Hepatic stellate cell (primary cell): ENCODE results near the gene CARNS1.
A peak's percentile ranks its signal among the peaks of the same experiment; 100 is the strongest.
"Not testable (repeated sequence)": the region's sequence is repeated elsewhere in the genome, so short reads cannot be mapped to it uniquely, and the experiment has no call there.

ENCODE experiments used
- DNase-seq: peaks from one replicate; pipeline ENCODE4 v3.0.0; 2011; ENCODE audit warnings: low spot score

The CARNS1 gene

DNA sequence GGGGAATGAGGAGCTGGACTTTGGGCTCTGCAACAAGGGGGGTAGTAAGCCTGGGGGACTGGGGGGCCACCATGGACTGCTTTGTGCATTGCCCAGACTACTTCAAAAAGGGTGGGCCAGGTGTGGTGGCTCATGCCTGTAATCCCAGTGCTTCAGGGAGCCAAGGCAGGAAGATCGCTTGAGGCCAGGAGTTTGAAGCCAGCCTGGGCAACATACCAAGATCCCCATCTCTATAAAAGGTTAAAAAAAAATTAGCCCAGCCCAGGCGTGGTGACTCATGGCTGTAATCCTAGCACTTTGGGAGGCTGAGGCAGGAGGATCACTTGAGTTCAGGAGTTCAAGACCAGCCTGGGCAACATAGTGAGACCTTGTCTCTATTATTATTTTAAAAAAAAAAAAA, 50.1 kb downstream of the CARNS1 start:
- DNase-seq, result not testable (repeated sequence)

DNA sequence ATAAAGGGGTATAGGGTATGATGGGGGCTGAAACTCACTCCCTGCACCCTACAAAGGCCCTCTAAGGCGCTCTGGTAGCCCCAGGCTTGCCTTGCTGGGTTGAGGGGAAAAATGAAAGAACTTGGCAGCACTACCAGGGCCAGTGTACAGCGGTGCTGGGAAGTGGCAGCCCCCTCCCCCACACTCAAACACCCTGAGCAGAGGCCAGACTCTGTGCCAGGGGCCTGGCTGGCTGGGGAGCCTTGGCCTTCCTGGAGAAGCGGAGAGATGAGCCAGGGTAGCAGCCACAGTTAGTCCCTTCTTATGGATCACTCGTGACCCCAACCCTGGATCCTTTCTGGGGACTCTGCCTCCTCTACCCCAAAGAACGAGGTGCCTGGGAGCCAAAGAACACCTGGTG, 50.9 kb downstream of the CARNS1 start:
- no peak for DNase-seq

DNA sequence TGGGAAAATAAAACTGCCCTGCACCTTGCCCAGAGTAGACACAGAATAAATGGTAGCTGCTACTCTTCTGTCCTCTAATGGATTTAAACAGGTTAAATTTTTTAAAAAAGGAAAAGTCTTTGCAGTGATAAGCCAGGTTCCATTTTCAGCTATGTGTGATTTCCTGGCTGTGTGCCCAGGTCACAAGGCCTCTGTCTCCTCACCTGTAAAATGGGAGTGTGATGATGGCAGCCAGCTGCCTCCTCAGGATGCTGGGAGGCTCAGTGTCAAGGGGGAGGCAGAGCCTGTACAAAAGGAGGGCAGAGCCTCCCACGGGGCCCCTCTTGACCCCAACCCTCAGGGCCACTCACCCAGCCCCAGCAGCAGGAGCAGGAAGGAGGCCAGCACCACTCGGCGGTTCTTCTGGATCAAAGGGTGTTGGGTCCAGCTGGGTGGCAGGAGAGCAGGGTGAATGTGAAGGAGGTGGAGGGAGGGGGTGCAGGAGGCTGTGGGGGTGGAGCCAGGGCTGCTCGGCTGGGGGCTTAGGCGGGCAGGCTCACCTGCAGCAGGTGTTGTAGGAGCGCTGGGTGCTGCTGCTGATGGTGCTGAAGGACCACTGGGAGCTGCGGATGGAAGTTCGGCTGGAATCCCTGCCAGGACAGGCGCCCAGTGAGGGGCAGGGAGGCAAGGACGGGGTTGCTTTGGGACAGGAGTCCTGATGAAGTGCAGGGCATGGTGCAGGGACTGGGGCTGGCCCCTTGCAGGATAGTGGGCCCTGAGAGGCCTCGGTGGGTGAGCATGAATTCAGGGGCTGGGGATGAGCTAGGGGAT, 51.7 kb downstream of the CARNS1 start:
- no peak for DNase-seq

DNA sequence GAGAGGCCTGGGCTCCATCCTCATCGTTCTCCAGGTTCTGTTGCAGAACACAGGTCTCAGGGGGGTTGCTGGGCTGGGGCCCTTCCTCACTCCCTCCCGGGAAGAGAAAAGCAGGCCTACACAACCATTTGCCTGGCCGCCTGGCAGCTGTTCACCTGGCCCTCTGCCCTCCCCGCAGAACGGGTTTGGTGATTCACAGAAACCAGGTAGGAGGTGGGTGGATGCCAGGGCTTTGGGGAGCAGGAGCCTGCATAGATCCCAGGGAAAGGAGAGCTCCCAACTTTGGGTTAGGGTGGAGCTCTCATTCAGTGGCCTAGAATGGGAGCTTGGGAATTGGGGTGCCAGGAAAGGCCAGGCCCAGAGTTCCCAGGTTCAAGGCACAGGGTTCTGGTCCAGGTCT, 52.6 kb downstream of the CARNS1 start:
- DNase-seq, result no peak

DNA sequence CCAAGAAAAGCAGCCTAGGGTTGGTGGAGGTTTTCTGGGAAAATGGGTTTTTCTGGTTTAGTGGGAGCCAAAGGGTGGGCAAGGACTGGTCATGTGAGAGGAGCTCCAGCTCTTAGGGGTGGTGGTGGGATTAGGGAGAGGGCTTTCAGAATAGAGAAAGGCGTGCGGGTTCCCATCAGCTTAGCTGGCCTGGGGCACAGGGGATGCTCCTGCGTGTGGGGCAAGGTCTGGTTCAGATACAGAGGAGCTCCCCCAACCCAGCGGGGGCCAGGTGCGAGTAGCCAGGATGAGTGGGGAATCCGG, 52.9 kb downstream of the CARNS1 start:
- no peak for DNase-seq

DNA sequence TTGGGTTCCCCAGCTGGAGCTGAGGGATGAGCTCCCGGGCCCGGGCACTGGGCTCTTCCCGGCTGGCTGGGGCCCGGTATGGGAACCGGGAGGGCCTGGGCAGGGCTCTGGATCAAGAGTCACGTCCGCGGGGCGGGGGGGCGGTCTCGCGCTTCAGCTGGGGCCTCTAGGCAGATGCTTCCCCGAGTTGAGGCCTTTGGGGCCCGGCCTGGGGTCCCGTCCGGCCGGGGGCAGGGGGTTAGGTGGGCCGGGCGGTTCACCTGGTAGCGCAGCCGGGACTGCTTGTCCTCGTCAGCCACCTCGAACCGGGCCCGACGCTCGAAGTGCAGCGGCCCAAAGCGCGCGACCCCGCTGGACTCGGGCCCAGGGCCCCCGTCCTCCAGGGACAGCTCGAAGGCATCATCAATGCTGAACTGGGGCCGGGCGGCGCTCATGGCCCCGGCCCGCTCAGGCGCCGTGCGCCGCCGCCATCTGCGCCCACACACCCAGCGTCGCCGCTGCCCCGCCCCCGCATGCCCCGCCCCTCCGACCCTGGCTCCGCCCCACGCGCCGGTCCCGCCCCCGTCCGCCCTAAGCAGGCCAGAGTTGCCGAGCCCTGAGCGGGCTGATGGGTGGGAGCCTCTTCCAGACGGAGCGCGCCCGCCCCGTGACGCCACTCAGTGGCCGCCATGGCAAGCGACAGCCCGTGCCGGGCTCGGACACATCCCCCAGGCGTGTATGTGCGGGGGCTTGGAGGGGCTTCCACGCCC, 53.5 kb downstream of the CARNS1 start, which contains the start of gene TMEM134:
TMEM134 (minus strand) TSS at position 493 of the 749 bp plus-strand sequence; CDS start at position 434, 59 bp downstream.
- DNase-seq, result peak; percentile 94

DNA sequence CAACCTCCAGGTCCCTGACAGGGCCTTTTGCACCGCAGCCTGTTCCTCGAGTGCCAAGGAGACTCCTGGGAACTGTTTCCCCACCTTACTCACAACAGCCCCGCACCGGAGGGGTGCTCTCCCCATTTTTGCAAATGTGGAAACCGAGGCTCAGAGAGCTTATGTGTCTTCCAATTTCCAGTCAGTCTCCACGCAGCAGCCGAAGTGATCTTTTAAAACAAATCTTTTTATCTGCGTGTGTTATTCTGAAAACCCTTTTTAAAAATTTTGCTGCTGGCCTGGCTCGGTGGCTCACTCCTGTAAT, 54.0 kb downstream of the CARNS1 start:
- DNase-seq, result no peak

DNA sequence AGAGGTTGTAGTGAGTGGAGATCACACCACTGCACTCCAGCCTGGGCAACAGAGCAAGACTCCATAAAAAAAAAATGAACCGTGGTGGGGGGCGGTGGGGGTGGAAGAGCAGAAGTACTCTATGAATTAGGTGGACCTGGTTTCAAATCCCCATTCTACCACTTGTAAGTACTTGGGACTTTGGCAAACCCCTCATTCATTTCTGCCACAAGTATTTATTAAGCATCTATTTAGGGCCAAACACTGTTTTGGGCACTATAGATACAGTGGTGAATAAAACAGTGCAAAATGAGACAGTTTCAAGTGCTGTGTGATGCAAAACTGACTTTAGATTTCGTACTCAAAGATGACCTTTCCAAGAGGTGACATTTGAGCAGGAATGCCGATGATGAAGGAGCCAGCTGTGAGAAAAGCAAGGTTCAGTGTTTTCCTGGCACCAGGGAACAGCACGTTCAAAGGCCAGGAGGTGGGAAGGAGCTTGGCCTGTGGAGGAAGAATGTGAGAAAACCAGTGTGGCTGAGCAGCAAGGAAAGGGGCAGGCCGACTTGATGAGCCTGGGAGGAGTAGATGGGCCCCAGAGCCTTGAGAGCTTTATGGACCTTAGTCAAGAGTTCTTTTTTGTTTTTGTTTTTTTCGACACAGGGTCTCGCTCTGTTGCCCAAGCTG, 55.0 kb downstream of the CARNS1 start:
- DNase-seq, result no peak

DNA sequence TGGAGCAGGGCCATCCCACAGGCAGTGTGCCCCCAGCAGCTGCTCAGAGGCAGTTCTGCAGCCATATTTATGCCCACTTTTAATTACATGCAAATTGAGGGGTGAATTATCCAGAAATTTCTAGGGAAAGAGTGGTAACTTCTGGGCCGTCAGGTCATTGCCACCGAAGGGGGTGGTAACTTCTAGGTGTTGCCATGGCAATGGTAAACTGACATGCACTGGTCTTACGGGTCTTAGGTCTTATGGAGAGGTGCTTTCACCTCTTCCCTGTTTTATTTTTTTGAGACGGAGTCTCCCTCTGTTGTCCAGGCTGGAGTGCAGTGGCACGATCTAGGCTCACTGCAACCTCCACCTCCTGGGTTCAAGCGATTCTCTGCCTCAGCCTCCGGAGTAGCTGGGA, 57.4 kb downstream of the CARNS1 start:
- DNase-seq, result no peak
